PC-9 (cell line): Measurements from ENCODE around the gene EPB41L4B. TPM values are rescaled to one million over a fixed set of nuclear protein-coding genes. Genes with fewer than 3 reads are reported as not detected.
"Not testable (repeated sequence)": the region's sequence is repeated elsewhere in the genome, so short reads cannot be mapped to it uniquely, and the experiment has no call there.

Experiments used
- BruUV-seq: library from RNA; stranded (reverse); fragments of 400-500 nt; replicated peaks from 2 replicates; lab custom pipeline; 2021; lab: Mats Ljungman, UMichigan
- CTCF ChIA-PET: fragments of 300-600 bp; sonication (Branson Sonifier 250); formaldehyde crosslinking; loops from one replicate; lab custom pipeline; 2022; ENCODE audit warnings: antibody characterized with exemption; lab: Charles Lee
- POLR2A ChIA-PET: fragments of 300-600 bp; sonication (Branson Sonifier 250); formaldehyde crosslinking; loops from one replicate; lab custom pipeline; 2022; ENCODE audit warnings: antibody characterized with exemption; ENCODE audit not compliant: unreplicated experiment; lab: Charles Lee
- DNase-seq, 2 experiments: peaks; one replicate each; pipeline versions ENCODE4 v3.0.0 to v3.0.0-alpha.2; 2015 to 2022; ENCODE audit warnings: mixed read lengths in 1 of 2
- H2AFZ ChIP-seq: fragments of 200-600 bp; sonication (generic); 2 replicates; pipeline ENCODE4 v1.8.1; 2017; ENCODE audit warnings: antibody characterized with exemption
- H3F3A ChIP-seq: fragments of 200-600 bp; sonication (generic); 2 replicates; pipeline ENCODE4 v1.8.1; 2017; ENCODE audit warnings: antibody characterized with exemption, mild to moderate bottlenecking, low read depth; ENCODE audit not compliant: insufficient read depth
- H3K27ac ChIP-seq: fragments of 200-600 bp; sonication (generic); 2 replicates; pipeline ENCODE4 v1.6.1; 2016; ENCODE audit warnings: mixed run types
- H3K27me3 ChIP-seq: fragments of 200-600 bp; sonication (generic); 2 replicates; pipeline ENCODE4 v1.6.1; 2016; ENCODE audit warnings: low read depth, mixed run types; ENCODE audit not compliant: insufficient read depth
- H3K36me3 ChIP-seq: fragments of 200-600 bp; sonication (generic); 2 replicates; pipeline ENCODE4 v1.6.1; 2016; ENCODE audit warnings: low read depth, mixed run types
- H3K4me1 ChIP-seq: fragments of 200-600 bp; sonication (generic); replicated peaks from 2 replicates; pipeline ENCODE4 v1.6.1; 2016; ENCODE audit warnings: mixed run types; ENCODE audit not compliant: insufficient read depth
- H3K4me2 ChIP-seq: fragments of 200-600 bp; sonication (generic); 2 replicates; pipeline ENCODE4 v1.6.1; 2017; ENCODE audit warnings: mixed run types
- H3K4me3 ChIP-seq: fragments of 200-600 bp; sonication (generic); 2 replicates; pipeline ENCODE4 v1.6.1; 2016; ENCODE audit warnings: mixed run types
- H3K79me2 ChIP-seq: fragments of 200-600 bp; sonication (generic); 2 replicates; pipeline ENCODE4 v1.6.1; 2017; ENCODE audit warnings: low read depth, mixed run types
- H3K9me2 ChIP-seq: fragments of 200-600 bp; sonication (generic); 2 replicates; pipeline ENCODE4 v1.8.1; 2017; ENCODE audit warnings: mild to moderate bottlenecking; ENCODE audit not compliant: insufficient read depth
- H3K9me3 ChIP-seq: fragments of 200-600 bp; sonication (generic); 2 replicates; pipeline ENCODE4 v1.8.1; 2016; ENCODE audit warnings: low read depth; ENCODE audit not compliant: insufficient read depth
- H4K20me1 ChIP-seq: fragments of 200-600 bp; sonication (generic); 2 replicates; pipeline ENCODE4 v1.8.1; 2017; ENCODE audit not compliant: insufficient read depth
- CTCF ChIP-seq: fragments of 200-600 bp; sonication (generic); conservative IDR thresholded peaks from 2 replicates; pipeline ENCODE4 v1.6.1; 2017; ENCODE audit warnings: mixed run types, antibody characterized with exemption, mild to moderate bottlenecking, moderate library complexity
- EZH2 ChIP-seq: fragments of 200-600 bp; sonication (generic); IDR thresholded peaks from 2 replicates; pipeline ENCODE4 v1.8.0; 2017; ENCODE audit warnings: antibody characterized with exemption, low read depth
- intact Hi-C: fragments of 100-400 bp; cut with micrococcal nuclease; formaldehyde crosslinking; loops from one replicate; pipeline ENCODE4 v1.10.0; 2022; ENCODE audit not compliant: unreplicated experiment
- total RNA-seq: library from RNA; stranded (reverse); gene quantifications from 2 replicates; pipeline ENCODE4 v1.2.3, GENCODE V29; 2021

Gene EPB41L4B
- total RNA-seq, 1 experiment from 2014 or later: 4.2 TPM

GRCh38 chr9:109342878-109343277, 22.0 kb upstream of the EPB41L4B start:
- BruUV-seq: no TSS peak
- H3K4me2 ChIP-seq: no peak overlapping the region
- H3F3A ChIP-seq: peaks cover 38% of the 10 kb centered on the region
- POLR2A ChIA-PET: no interaction called here
- H3K27ac ChIP-seq: no peak overlapping the region
- no peaks in the 10 kb centered on the region for H3K9me2 ChIP-seq
- H3K4me3 ChIP-seq: no peak overlapping the region
- no peak overlapping the region for H2AFZ ChIP-seq
- H3K9me3 ChIP-seq: no peaks in the 10 kb centered on the region
- H4K20me1 ChIP-seq: no peaks in the 10 kb centered on the region
- TF ChIP-seq CTCF: no peak
- no peak for TF ChIP-seq EZH2
- H3K4me1 ChIP-seq: peaks cover 34% of the 10 kb centered on the region
- no peaks in the 10 kb centered on the region for H3K27me3 ChIP-seq
- intact Hi-C loops: loop anchor here (10.0 kb wide), 1 partner anchor 408 kb away; the partner anchor contains the start of genes ABITRAM and ELP1
- H3K79me2 ChIP-seq: no peaks in the 10 kb centered on the region
- CTCF ChIA-PET: no interaction called here
- H3K36me3 ChIP-seq: no peaks in the 10 kb centered on the region
- no peak for DNase-seq

- Histone ChIP-seq H4K20me1 (no peaks in the 10 kb centered on the region), H3F3A (peaks cover 36% of the 10 kb centered on the region), H3K4me2 (peak overlapping the region; percentile 33), H3K9me2 (no peaks in the 10 kb centered on the region), H3K27ac (0 out of 2 replicates have a peak overlapping the region, but pooled peaks have one; percentile 18), H2AFZ (no peak overlapping the region; the same call in 1 of the 2 replicates), H3K79me2 (no peaks in the 10 kb centered on the region), H3K36me3 (no peaks in the 10 kb centered on the region), H3K9me3 (no peaks in the 10 kb centered on the region), H3K4me3 (no peak overlapping the region), H3K4me1 (peaks cover 34% of the 10 kb centered on the region), H3K27me3 (no peaks in the 10 kb centered on the region)
- DNase-seq: peak; percentile 55 to 73
- no peak for TF ChIP-seq CTCF
- TF ChIP-seq EZH2: no peak
- CTCF ChIA-PET: no interaction called here
- no TSS peak for BruUV-seq
- intact Hi-C loops: loop anchor here (10.0 kb wide), 1 partner anchor 407 kb away; the partner anchor contains the start of genes ABITRAM and ELP1
- POLR2A ChIA-PET: interaction anchor here (0.9 kb wide), 1 partner anchor 12 kb away, joined by 34 read pairs; no protein-coding TSS in a partner anchor
Measured at GRCh38 chr9:109341561-109341960, 20.7 kb upstream of the EPB41L4B start.

GRCh38 chr9:109340979-109341378, 20.1 kb upstream of the EPB41L4B start:
- H3K4me3 ChIP-seq, H3K9me2 ChIP-seq, CTCF ChIA-PET, H3K27me3 ChIP-seq, H3K9me3 ChIP-seq, BruUV-seq, H3K36me3 ChIP-seq, H4K20me1 ChIP-seq, H2AFZ ChIP-seq, H3K79me2 ChIP-seq, H3K27ac ChIP-seq, DNase-seq: not testable (repeated sequence)
- POLR2A ChIA-PET: interaction anchor here (0.6 kb wide), 2 partner anchors 19 to 22 kb away, joined by 5 to 7 read pairs; no protein-coding TSS in a partner anchor
- Histone ChIP-seq H3F3A (peaks cover 36% of the 10 kb centered on the region), H3K4me1 (peaks cover 34% of the 10 kb centered on the region), H3K4me2 (peak overlapping the region; percentile 33; the same call in 1 of the 2 replicates)
- intact Hi-C loops: loop anchor here (10.0 kb wide), 1 partner anchor 406 kb away; the partner anchor contains the start of genes ABITRAM and ELP1
